Smooth muscle cell (in vitro differentiated cells): ENCODE data around the gene MTERF4. TPM values are rescaled to one million over a fixed set of nuclear protein-coding genes. Genes with fewer than 3 reads are reported as not detected.

Experiments used
- DNase-seq: peaks from one replicate; lab custom pipeline; 2025; ENCODE audit not compliant: unreplicated experiment; lab: John Stamatoyannopoulos, UW
- H2AFZ ChIP-seq: fragments of 200-600 bp; sonication (generic); 2 replicates; pipeline ENCODE4 v1.6.0; 2016; ENCODE audit warnings: antibody characterized with exemption, low read depth, mild to moderate bottlenecking
- H3F3A ChIP-seq: fragments of 200-600 bp; sonication (generic); 2 replicates; pipeline ENCODE4 v1.6.0; 2017; ENCODE audit warnings: antibody characterized with exemption, low read depth
- H3K27ac ChIP-seq: fragments of 200-600 bp; sonication (generic); 2 replicates; pipeline ENCODE4 v1.5.1; 2016; ENCODE audit warnings: low read depth, mild to moderate bottlenecking
- H3K27me3 ChIP-seq: fragments of 200-600 bp; sonication (generic); 2 replicates; pipeline ENCODE4 v1.6.1; 2016; ENCODE audit warnings: low read depth, mild to moderate bottlenecking
- H3K36me3 ChIP-seq: fragments of 200-600 bp; sonication (generic); 2 replicates; pipeline ENCODE4 v1.5.1; 2016; ENCODE audit warnings: low read depth
- H3K4me1 ChIP-seq: fragments of 200-600 bp; sonication (generic); 2 replicates; pipeline ENCODE4 v1.5.1; 2016; ENCODE audit warnings: low read depth
- H3K4me2 ChIP-seq: fragments of 200-600 bp; sonication (generic); 2 replicates; pipeline ENCODE4 v1.6.0; 2016; ENCODE audit warnings: mild to moderate bottlenecking
- H3K4me3 ChIP-seq: fragments of 200-600 bp; sonication (generic); 2 replicates; pipeline ENCODE4 v1.5.1; 2016; ENCODE audit warnings: mild to moderate bottlenecking
- H3K79me2 ChIP-seq: fragments of 200-600 bp; sonication (generic); 2 replicates; pipeline ENCODE4 v1.6.0; 2016; ENCODE audit warnings: low read depth, mild to moderate bottlenecking
- H3K9ac ChIP-seq: fragments of 200-600 bp; sonication (generic); 2 replicates; pipeline ENCODE4 v1.6.0; 2016; ENCODE audit warnings: low read depth
- H3K9me3 ChIP-seq: fragments of 200-600 bp; sonication (generic); replicated peaks from 2 replicates; pipeline ENCODE4 v1.5.1; 2016; ENCODE audit warnings: low read depth
- H4K20me1 ChIP-seq: fragments of 200-600 bp; sonication (generic); 2 replicates; pipeline ENCODE4 v1.6.0; 2016; ENCODE audit warnings: low read depth
- CTCF ChIP-seq: fragments of 200-600 bp; sonication (generic); IDR thresholded peaks from 2 replicates; pipeline ENCODE4 v1.5.1; 2017; ENCODE audit warnings: borderline replicate concordance, mild to moderate bottlenecking, antibody characterized with exemption; ENCODE audit not compliant: insufficient read depth, poor library complexity, severe bottlenecking
- WGBS: methylation state at CpG from one replicate; pipeline ENCODE4 v1.1.7; 2016; ENCODE audit warnings: low lambda C conversion rate; 5-methylcytosine and 5-hydroxymethylcytosine counted together
- polyA plus RNA-seq: library from polyadenylated mRNA; unstranded; fragments of >200 nt; fragmentation: Nextera tagmentation; extraction: Ambion mirVana; gene quantifications from 2 replicates; pipeline ENCODE4 v1.2.1, GENCODE V29; 2016
- total RNA-seq: library from RNA; depleted of rRNA; stranded (reverse); fragments of >200 nt; gene quantifications from 2 replicates; pipeline ENCODE4 v1.2.3, GENCODE V29; 2014

The MTERF4 gene
- total and polyA plus RNA-seq, 2 experiments from 2014 or later, result 13.7 to 27.3 TPM

- TF ChIP-seq CTCF, result no peak
- Histone ChIP-seq H3K4me1 (no peaks in the 10 kb centered on the region), H3K4me2 (no peak overlapping the region), H3K27me3 (no peaks in the 10 kb centered on the region), H3F3A (no peaks in the 10 kb centered on the region), H3K27ac (no peak overlapping the region), H3K9me3 (no peaks in the 10 kb centered on the region), H3K4me3 (no peak overlapping the region), H2AFZ (no peak overlapping the region), H3K9ac (no peak overlapping the region), H4K20me1 (no peaks in the 10 kb centered on the region), H3K79me2 (no peaks in the 10 kb centered on the region), H3K36me3 (no peaks in the 10 kb centered on the region)
- WGBS, result 88% methylated on average over 14 of the region's 14 CpGs
- no peak for DNase-seq
These were observed 19.6 kb downstream of the MTERF4 start for GRCh38 chr2:241082341-241083090.

- Histone ChIP-seq H3K4me3 (no peak overlapping the region), H3K9me3 (no peaks in the 10 kb centered on the region), H3K4me1 (no peaks in the 10 kb centered on the region), H3K4me2 (no peak overlapping the region), H2AFZ (no peak overlapping the region), H3K27me3 (no peaks in the 10 kb centered on the region), H3K9ac (no peak overlapping the region), H3F3A (no peaks in the 10 kb centered on the region), H4K20me1 (no peaks in the 10 kb centered on the region), H3K27ac (no peak overlapping the region), H3K79me2 (no peaks in the 10 kb centered on the region), H3K36me3 (no peaks in the 10 kb centered on the region)
- no peak for DNase-seq
- WGBS, result 91% methylated on average over 27 of the region's 28 CpGs
- TF ChIP-seq CTCF, result no peak
These were observed 20.3 kb downstream of the MTERF4 start for GRCh38 chr2:241081643-241082340.

GRCh38 chr2:241081190-241081642 lies 20.9 kb downstream of the MTERF4 start:
- DNase-seq, result no peak
- 87% methylated on average over 7 of the region's 9 CpGs for WGBS

More at GRCh38 chr2:241081190-241081642, 20.9 kb downstream of the MTERF4 start:
- Histone ChIP-seq H3F3A (no peaks in the 10 kb centered on the region), H4K20me1 (no peaks in the 10 kb centered on the region), H3K4me3 (no peak overlapping the region), H3K4me2 (no peak overlapping the region), H3K27me3 (no peaks in the 10 kb centered on the region), H3K79me2 (no peaks in the 10 kb centered on the region), H3K9ac (no peak overlapping the region), H3K36me3 (no peaks in the 10 kb centered on the region), H2AFZ (no peak overlapping the region), H3K4me1 (no peaks in the 10 kb centered on the region), H3K27ac (no peak overlapping the region), H3K9me3 (no peaks in the 10 kb centered on the region)
- TF ChIP-seq CTCF, result no peak
